HAP-1 (cell line): Measurements from ENCODE around the gene ANKRD35.
A peak's percentile ranks its signal among the peaks of the same experiment; 100 is the strongest.

ENCODE experiments used
- DNase-seq, 2 experiments: peaks; one replicate each; pipeline ENCODE4 v3.0.0-alpha.2; 2016 to 2020; ENCODE audit warnings: low spot score in 2 of 2
- H3K27me3 ChIP-seq: fragments of 250-450 bp; sonication (Bioruptor Pico); 2 replicates; pipeline ENCODE4 v1.5.1; 2020; ENCODE audit warnings: low read depth, mild to moderate bottlenecking, moderate library complexity
- H3K36me3 ChIP-seq: fragments of 250-450 bp; sonication (Bioruptor Pico); replicated peaks from 2 replicates; pipeline ENCODE4 v1.5.1; 2020; ENCODE audit warnings: mild to moderate bottlenecking
- H3K4me1 ChIP-seq: fragments of 250-450 bp; sonication (Bioruptor Pico); 2 replicates; pipeline ENCODE4 v1.5.1; 2020; ENCODE audit warnings: mild to moderate bottlenecking
- H3K4me3 ChIP-seq: fragments of 250-450 bp; sonication (Bioruptor Pico); 2 replicates; pipeline ENCODE4 v1.5.1; 2020; ENCODE audit warnings: mild to moderate bottlenecking, moderate library complexity
- H3K9me3 ChIP-seq: fragments of 250-450 bp; sonication (Bioruptor Pico); 2 replicates; pipeline ENCODE4 v1.5.1; 2020; ENCODE audit warnings: mild to moderate bottlenecking, moderate library complexity
- in situ Hi-C: fragments of 300-500 bp; cut with MboI; formaldehyde crosslinking; loops from 3 replicates; pipeline ENCODE4 v1.14.3; 2020; ENCODE audit warnings: low sequenced_read_pairs, inconsistent platforms, mixed read lengths

The ANKRD35 gene

DNA sequence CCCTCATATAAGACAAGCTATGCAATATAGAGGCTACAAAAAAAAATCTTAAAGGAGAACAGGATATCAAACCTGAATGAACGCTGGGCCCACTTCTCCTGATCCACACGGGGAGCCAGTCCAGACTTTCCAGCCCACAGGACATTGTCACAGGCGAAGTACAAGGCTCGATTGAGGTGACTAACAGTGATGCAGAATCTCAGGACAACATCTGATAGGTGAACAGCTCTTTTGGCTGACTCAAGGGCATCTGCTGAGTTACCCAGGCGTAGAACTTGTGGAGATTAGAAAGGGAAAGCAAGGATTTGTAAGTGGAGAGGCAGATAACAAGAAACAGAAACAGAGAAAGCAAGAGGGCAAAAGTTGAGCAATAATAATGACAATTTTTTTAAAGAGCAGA lies 31.1 kb upstream of the ANKRD35 start:
- DNase-seq = no peak
- H3K4me1 ChIP-seq = peaks cover 8% of the 10 kb centered on the region
- no peaks in the 10 kb centered on the region for H3K9me3 ChIP-seq
- H3K36me3 ChIP-seq = peaks cover 9% of the 10 kb centered on the region
- in situ Hi-C loops = no loop called here
- H3K27me3 ChIP-seq = no peaks in the 10 kb centered on the region
- H3K4me3 ChIP-seq = no peak overlapping the region

DNA sequence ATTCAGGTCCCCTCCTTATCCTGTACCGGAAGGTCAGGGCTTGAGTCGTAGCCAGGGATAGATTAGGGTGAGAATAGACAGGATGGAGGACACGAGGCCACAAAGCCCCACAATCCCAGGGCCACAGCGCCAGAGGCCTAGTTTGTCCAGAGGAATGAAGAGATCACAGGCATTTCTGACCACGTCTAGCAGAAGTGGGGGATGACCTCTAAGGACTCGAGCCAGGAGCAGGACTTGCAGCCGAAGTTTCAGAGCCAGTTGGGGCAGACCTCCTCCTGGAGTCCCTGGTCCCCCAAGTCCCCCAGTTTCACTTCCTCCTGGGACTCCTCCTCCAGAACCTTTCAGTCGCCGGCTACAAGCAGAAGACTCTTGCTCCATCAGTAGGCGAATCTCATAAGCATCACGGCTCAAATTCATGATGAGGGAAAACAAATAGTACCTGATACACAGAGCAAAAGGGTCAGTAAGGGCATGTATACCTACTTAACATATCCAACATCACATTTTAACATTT lies 26.5 kb upstream of the ANKRD35 start:
- H3K27me3 ChIP-seq = no peaks in the 10 kb centered on the region
- H3K36me3 ChIP-seq = peaks cover 9% of the 10 kb centered on the region
- in situ Hi-C loops = no loop called here
- no peaks in the 10 kb centered on the region for H3K4me1 ChIP-seq
- no peak for DNase-seq
- H3K9me3 ChIP-seq = no peaks in the 10 kb centered on the region
- H3K4me3 ChIP-seq = no peak overlapping the region

DNA sequence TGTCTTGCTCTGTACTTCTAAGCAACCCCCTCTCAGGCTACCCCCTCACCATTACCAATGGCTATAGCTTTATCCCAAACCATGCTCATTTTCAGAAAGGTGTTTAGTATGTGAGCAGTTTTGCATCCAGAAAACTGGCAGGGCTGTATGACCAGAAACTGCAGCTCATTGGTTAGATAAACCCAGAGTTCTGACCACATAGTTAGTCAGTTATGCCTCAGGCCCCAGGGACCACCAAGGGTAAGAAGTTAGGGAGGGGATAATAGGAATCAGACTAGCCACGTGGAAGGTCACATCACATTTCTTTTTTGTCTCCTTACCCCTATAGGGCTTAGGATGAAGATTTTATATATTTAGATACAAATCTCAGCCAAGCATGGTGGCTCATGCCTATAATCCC lies 23.0 kb upstream of the ANKRD35 start:
- peaks cover 6% of the 10 kb centered on the region for H3K36me3 ChIP-seq
- H3K4me1 ChIP-seq = no peaks in the 10 kb centered on the region
- H3K4me3 ChIP-seq = no peak overlapping the region
- no peaks in the 10 kb centered on the region for H3K27me3 ChIP-seq
- no peaks in the 10 kb centered on the region for H3K9me3 ChIP-seq
- in situ Hi-C loops = no loop called here
- no peak for DNase-seq

DNA sequence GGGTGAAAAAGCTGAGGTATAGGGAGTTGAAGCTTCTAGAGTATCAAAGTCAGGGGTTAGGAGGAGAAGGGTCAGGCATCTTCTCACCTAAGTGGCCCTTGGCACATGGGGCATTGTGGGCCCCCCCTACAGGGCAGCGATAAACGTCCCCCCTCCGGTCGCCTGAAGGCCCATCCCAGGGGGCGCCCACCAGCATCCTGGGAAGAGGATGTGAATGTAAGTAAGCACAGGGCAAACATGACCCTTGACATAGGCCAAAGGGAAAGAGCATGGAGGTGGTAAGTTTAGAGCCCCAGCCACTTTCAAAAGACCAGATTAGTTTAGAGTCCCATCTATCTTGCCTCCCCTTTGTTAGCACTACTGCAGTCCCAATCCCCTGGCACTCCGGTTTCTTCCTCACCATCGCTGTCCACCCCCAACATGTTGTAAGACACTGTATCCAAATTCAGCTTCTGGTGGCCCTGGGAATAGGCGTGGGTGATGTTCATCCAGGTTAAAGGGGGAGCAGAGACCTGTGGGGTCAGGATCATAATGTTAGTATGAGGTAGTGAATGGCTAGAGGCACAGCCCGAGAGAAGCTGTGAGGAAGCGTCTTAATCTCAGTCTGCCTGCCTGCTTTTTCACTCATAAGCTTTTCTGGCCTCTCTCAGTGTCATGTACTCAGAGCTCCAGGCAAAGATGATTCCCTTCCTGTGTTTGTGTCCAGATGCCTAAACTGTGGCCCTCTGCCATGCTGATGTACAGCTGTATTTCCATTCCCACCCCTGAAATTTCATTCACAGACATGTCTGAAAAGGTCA lies 21.5 kb upstream of the ANKRD35 start:
- no peak for DNase-seq
- no peaks in the 10 kb centered on the region for H3K4me1 ChIP-seq
- H3K36me3 ChIP-seq = peaks cover 6% of the 10 kb centered on the region; the same call in 1 of the 2 replicates
- no peaks in the 10 kb centered on the region for H3K27me3 ChIP-seq
- no peak overlapping the region for H3K4me3 ChIP-seq
- no peaks in the 10 kb centered on the region for H3K9me3 ChIP-seq
- in situ Hi-C loops = no loop called here

DNA sequence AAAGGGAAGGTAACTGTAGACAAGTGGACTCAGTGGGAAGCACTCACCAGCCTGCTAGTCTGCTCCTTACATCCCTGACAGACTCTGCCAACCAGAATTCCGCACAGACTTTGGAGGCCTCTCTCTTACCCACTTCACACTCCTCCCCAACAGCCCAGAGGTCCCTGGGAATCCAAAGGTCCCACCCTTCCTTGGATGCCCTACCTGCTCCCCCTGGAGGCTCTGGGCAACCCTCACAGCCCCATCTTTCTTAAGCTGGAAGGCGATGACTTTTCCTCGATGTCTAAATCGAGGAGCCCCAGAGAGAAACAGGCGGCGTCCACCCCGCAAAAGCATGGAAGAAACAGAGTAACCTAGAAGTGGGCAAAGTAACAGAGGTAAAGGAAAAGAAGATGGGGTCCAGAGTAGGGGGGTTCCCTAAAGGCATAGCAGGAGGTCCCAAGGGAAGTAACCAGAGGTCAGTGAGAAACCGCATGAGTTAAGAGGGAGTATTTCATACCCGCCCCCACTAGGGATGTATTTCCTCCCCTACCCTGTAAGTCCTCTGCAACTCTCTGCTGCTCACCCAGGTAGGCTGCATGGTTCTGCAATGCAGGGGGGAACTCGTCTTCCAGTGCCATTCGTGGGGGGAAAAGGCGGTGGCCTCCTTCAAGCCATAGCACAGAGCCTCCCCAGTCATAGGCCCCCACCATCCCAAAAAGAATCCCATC lies 15.8 kb upstream of the ANKRD35 start:
- DNase-seq = no peak
- no peaks in the 10 kb centered on the region for H3K36me3 ChIP-seq
- in situ Hi-C loops = loop anchor here (5.0 kb wide), 1 partner anchor 106 kb away; no protein-coding TSS in a partner anchor
- H3K4me1 ChIP-seq = no peaks in the 10 kb centered on the region
- no peaks in the 10 kb centered on the region for H3K27me3 ChIP-seq
- no peaks in the 10 kb centered on the region for H3K9me3 ChIP-seq
- no peak overlapping the region for H3K4me3 ChIP-seq

DNA sequence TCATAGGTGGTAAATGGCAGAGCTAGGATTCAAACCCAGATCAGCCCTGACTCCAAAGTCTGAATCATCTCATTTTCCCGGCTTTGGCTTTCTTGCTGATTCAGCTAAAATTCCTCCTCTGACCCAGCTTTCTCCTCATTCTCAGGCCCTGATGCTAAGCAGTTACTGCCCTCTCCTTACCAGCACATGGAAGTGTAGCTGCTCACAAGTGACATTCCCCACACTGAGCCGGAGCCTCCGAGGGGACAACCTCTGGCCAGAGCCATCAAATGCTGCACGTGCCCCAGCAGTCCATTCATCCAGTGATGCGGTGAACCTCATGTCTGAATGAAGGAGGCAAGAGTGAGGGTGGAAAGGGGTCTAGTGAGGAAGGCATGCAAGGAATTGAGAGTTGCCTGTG lies 13.1 kb upstream of the ANKRD35 start:
- no peaks in the 10 kb centered on the region for H3K27me3 ChIP-seq
- in situ Hi-C loops = loop anchor here (5.0 kb wide), 1 partner anchor 74 kb away; no protein-coding TSS in a partner anchor
- no peaks in the 10 kb centered on the region for H3K9me3 ChIP-seq
- no peak overlapping the region for H3K4me3 ChIP-seq
- no peaks in the 10 kb centered on the region for H3K36me3 ChIP-seq
- H3K4me1 ChIP-seq = no peaks in the 10 kb centered on the region
- no peak for DNase-seq

DNA sequence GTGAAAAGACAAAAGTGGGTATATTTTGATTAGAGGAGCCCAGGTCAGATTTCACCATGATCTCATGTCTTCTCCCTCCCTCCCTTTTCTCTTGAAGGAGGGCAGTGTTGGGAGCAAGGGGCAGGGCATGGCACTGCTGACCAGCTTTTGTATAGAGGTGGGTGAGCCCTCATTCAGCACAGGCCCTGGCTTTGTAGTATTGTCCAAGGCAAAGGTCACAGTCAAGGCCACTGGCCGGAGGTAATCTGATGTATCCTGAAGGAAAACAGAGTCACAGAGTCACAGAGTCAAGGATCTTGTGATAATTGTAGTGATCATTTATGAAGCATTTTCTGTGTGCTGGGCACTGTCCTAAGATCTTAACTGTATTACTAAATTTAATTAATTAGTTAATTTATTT lies 12.3 kb upstream of the ANKRD35 start:
- Histone ChIP-seq H3K4me3 (no peak overlapping the region), H3K9me3 (no peaks in the 10 kb centered on the region), H3K4me1 (no peaks in the 10 kb centered on the region), H3K36me3 (no peaks in the 10 kb centered on the region), H3K27me3 (no peaks in the 10 kb centered on the region)
- in situ Hi-C loops = loop anchor here (5.0 kb wide), 1 partner anchor 74 kb away; no protein-coding TSS in a partner anchor
- DNase-seq = no peak

DNA sequence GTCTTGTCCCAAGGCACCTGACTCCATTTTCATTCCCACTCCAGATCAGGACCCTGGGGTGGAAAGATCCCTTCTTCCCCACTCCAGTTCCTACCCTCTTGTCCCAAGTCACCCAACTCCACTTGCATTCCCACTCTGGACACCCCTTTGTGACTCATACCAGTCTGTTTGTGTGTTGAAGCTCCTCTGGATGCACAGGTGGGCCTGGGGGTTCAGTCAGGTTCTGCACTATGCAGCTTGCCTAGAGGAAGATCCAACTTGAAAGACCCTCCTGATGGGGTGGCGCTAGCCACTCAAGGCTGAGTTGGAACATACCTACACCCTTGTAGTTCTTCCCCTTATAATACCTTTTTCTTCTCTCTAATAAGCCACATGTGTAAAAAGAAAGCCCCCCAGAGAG lies 9.8 kb upstream of the ANKRD35 start:
- no peaks in the 10 kb centered on the region for H3K36me3 ChIP-seq
- no peaks in the 10 kb centered on the region for H3K27me3 ChIP-seq
- no peak overlapping the region for H3K4me3 ChIP-seq
- DNase-seq = no peak
- no peaks in the 10 kb centered on the region for H3K9me3 ChIP-seq
- in situ Hi-C loops = loop anchor here (5.0 kb wide), 1 partner anchor 77 kb away; no protein-coding TSS in a partner anchor
- H3K4me1 ChIP-seq = peaks cover 5% of the 10 kb centered on the region

DNA sequence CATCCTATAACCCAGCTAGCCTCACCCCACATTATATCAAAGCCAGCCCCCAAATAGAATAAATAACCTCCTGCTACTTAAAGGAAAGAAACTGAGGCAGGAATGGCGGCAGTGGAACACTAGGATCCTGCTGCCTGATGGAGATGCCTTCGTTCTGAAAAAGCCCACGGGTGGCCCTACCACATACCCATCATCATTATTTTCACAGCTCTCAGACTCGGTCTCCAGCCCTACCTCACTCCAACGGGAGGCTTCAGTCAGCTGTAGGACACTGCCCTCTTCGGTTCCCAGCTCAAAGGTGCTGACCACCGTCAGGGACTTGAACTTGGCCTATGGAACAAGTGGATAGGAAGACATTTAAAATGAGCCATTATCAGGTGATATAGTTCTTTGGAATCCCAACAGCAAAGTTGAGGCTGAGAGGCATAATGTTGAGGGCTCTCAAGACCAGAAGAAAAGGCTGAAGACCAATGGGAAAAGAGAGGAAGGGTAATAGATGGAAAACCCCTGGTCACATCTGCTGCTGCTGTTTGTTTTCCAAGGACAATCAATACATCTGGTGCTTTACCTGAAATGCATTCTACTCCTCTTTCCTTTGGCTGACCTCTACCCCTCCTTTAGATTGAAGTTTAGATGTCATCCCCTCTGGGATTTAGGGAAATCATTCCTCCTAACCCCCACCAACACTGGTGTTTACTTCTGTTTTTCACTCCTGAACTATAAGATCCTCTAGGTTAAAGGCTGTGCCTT lies 7.8 kb upstream of the ANKRD35 start:
- no peak for DNase-seq
- Histone ChIP-seq H3K9me3 (no peaks in the 10 kb centered on the region), H3K27me3 (no peaks in the 10 kb centered on the region), H3K4me1 (peaks cover 5% of the 10 kb centered on the region), H3K4me3 (no peak overlapping the region), H3K36me3 (no peaks in the 10 kb centered on the region)
- in situ Hi-C loops = no loop called here

DNA sequence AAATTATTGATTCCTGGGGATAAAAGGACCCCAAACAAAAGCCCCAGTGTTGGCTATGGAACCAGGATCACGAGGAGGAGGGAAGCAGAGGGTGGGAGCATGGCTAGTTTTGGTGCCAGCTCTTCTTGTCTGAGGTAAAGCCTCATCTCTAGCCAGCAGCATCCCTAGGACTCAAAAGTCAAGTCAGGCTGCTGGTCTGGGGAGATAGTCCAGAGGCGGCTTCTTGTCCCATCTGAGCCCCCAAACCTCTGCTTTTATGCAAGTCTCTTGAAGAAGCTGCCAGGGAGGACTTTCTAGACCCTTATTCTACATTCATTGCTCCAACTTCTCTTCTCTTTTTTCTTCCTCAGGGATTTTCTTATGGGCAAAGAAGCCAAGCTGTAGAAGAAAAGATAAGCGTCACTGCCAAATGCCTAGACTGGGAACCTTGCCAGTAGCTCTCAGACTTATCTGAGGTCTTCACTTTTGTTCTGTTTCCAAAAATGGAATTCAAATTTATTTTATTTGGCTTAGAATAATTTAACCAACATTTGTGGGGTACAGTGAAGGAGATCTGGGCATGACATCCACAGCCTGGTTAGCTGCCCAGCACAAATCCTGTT lies 6.9 kb upstream of the ANKRD35 start:
- Histone ChIP-seq H3K27me3 (no peaks in the 10 kb centered on the region), H3K9me3 (no peaks in the 10 kb centered on the region), H3K4me1 (peaks cover 7% of the 10 kb centered on the region), H3K36me3 (no peaks in the 10 kb centered on the region), H3K4me3 (no peak overlapping the region)
- DNase-seq = no peak
- in situ Hi-C loops = no loop called here

DNA sequence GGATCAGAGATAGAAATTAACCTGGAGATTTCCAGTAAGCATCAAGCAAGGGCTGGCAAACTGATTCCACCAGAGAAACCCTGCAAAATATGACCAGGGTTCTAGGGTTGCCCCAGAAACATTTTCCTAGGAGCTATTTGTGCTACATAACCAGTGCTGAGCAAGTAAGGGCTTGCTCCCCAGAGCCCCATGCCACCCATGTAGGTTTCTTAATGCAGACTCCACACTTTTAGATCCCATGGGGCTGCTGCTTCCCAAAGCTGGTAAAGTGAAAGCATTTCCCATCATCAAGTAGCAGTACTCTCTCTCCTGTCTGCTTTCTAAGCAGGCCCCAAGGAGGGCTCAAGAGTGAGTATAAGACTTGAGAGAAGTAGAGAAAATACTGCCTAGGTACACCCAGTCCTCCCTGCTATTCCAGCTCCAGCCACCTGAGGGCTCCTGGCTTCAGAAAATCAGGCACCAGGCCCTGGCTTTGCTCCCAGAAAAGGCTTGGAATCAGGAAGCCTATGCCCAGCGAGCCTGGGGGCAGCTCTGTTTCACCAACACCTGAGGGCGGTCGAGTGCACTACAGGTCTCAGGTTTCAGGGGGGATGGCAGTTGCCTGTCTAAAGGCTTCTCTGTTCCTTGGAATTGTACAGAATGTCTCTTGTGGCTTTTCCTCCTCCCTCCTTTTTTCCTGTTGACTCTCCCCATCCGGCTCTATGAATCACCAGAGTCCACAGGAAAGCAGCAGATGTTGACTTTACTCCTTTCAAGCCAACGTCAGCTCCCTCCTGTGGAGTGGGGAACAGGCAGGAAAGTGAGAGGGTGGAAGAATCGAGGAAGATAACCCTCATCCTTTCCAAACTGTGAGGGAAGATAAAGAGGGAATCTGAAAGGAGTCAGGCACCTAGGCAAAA lies 6.2 kb upstream of the ANKRD35 start:
- H3K36me3 ChIP-seq = no peaks in the 10 kb centered on the region
- in situ Hi-C loops = no loop called here
- DNase-seq = peak; percentile 93 to 97
- H3K4me1 ChIP-seq = peaks cover 15% of the 10 kb centered on the region
- no peak overlapping the region for H3K4me3 ChIP-seq
- H3K27me3 ChIP-seq = no peaks in the 10 kb centered on the region
- H3K9me3 ChIP-seq = no peaks in the 10 kb centered on the region

DNA sequence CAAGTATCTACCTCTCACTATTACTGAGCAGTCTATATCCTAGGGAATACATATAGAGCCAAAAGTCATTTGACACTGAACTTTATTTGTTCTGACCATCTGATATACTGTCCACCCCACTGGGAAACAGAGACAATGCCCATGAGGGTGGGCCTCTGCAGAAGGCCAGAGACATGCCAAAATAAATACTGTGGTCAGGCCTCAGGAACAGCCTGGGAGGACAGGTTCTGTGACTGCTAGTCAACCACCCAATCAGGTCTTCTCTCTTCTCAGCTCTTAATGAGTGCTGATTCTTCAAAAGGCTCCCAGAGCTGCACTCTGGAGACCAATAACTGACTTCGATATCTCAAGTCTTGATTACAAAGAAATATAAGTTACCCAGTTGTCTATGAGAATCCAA lies 5.5 kb upstream of the ANKRD35 start:
- H3K9me3 ChIP-seq = no peaks in the 10 kb centered on the region
- in situ Hi-C loops = no loop called here
- H3K27me3 ChIP-seq = no peaks in the 10 kb centered on the region
- no peaks in the 10 kb centered on the region for H3K36me3 ChIP-seq
- no peak for DNase-seq
- H3K4me3 ChIP-seq = no peak overlapping the region
- H3K4me1 ChIP-seq = peaks cover 21% of the 10 kb centered on the region
